ENCODE measurements around the gene PRKN.

- TF ChIP-seq CTCF (IDR thresholded peaks at IDR 0.05; ENCODE audit: low read depth, low read length): no peak
- TF ChIP-seq POLR2A (IDR thresholded peaks at IDR 0.05; ENCODE audit: extremely low read depth, insufficient read length): no peak
- TF ChIP-seq MYC (IDR thresholded peaks at IDR 0.05; ENCODE audit: low read depth, low read length): no peak
These were observed 825.7 kb downstream of the PRKN start for GRCh38 chr6:161901740-161902426.
